Bone marrow (tissue), 2 donors: ENCODE data around the gene MSL2.
"Not testable (repeated sequence)": the region's sequence is repeated elsewhere in the genome, so short reads cannot be mapped to it uniquely, and the experiment has no call there.

ENCODE experiments used
- DNase-seq, 2 donors: peaks; one replicate each; lab custom pipeline; 2025; lab: John Stamatoyannopoulos, UW

Gene MSL2

GRCh38 chr3:136196064-136196400 is at the start of gene MSL2:
Gene MSL2 (minus strand): TSS chr3:136196335. CDS start chr3:136195113, 1,222 bp downstream.
- DNase-seq: peak in 1 of 2 donors; percentile 97

DNA sequence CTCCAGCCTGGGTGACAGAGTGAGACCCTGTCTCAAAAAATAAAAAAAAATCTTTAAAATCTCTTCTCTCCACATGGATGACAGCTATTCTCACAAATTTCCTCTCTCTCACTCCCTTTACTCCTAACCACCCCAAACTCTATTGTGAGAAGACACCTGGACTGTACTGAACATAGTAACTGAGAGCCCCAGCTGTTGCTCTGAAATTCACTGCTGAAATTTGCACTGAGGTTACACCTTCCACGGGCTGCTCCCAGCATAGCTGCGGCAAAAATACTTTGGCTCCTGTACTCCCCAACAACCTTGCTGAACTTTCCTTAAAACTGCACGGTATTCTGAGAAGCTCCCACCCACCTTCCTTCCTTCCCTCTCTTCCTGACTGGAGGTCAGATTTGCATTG is 49.6 kb upstream of the MSL2 start:
- DNase-seq: no peak

- no peak for DNase-seq
Measured at GRCh38 chr3:136239094-136239493, 43.0 kb upstream of the MSL2 start.

GRCh38 chr3:136237961-136238649 is 42.0 kb upstream of the MSL2 start:
- DNase-seq: no peak

DNA sequence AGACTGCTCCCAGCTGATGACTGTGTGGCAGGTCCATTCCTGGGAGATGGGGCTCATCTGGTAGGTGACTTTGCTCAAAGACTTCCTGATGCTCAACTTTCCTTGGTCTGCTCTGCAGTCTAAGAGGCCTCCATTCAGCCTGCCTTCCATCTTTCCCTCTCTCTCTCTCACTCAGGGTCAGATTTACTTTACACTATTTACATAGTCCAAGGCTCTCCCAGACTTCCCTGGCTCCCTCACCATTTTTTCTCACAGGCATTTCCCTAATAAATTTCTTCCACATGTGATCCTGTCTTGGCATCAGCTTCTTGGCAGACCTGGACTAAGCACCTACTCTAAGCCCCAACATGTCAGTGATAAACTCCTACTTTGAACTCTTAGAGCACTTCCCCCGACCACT is 41.0 kb upstream of the MSL2 start:
- DNase-seq: no peak

DNA sequence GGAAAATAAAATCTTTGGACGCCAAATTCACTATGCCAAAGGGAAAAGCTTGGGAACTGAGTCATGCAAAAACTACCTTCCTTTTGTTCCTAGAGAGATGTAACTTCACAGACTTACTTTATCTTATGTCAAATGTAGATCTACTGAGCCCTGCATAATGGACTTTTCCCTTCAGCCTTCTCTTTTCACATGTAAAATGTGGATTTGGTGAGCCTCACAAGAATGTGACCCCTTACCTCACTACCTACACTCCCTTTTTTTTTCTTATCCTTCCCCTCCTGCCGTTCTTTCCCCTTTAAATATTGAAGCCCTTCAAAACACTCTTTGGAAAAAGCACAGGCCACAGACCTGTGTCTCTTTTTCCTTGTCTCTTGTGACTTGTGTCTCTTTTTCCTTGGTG is 40.0 kb upstream of the MSL2 start:
- no peak for DNase-seq

DNA sequence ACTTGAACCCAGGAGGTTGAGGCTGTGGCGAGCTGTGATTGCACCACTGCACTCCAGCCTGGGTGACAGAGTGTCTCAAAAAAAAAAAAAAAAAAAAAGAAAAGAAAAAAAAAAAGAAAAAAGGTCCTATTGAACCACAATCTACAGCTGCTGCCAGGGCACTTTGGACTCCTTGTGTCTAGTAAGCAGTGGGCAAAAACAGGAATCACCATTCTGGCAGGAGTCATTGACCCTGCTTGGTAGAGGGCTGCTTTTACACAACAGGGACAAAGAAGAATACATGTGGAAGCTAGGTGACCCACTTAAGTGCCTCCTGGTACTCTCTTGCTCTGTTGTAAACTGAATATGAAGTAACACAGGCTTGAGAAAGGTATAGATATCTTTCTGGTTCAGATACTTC is 39.4 kb upstream of the MSL2 start:
- no peak for DNase-seq

DNA sequence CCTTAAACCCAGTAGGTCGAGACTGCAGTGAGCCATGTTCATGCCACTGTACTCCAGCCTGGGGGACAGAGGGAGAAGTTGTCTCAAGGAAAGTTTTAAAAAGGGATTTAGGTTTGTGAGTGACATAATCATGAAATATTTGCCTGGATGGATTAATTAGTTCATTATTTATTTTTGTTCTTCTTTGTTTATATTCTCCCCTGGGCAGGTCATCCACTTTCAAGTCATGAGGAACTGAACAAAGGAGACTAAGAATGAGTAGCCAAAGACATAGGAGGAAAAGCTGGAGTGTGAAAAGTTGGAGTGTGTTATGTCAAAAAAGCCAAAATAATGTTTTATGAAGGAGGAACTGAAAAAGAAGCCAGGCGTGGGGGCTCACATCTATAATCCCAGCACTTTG is 36.3 kb upstream of the MSL2 start:
- no peak for DNase-seq

GRCh38 chr3:136222746-136223145 is 26.6 kb upstream of the MSL2 start:
- not testable (repeated sequence) for DNase-seq

GRCh38 chr3:136211547-136211946 is 15.4 kb upstream of the MSL2 start:
- no peak for DNase-seq

DNA sequence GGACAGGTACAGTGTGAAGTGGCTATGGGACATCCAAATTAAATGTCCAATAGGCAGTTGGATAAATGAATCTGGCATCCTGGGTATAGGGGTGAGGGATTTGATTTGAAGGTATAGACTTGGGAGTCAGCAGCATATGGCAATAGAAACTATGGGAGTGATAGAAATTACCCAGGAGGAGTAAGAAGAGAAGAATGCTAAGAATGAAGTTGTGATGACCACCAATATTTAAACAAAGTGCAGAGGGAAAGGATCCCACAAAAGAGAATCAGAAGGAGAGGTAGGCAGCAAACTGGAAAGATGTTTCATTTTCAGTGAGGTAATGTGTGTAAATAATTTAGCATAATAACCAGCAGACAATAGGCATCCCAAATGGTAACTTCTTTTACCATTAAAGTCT is 13.8 kb upstream of the MSL2 start:
- DNase-seq: no peak

DNA sequence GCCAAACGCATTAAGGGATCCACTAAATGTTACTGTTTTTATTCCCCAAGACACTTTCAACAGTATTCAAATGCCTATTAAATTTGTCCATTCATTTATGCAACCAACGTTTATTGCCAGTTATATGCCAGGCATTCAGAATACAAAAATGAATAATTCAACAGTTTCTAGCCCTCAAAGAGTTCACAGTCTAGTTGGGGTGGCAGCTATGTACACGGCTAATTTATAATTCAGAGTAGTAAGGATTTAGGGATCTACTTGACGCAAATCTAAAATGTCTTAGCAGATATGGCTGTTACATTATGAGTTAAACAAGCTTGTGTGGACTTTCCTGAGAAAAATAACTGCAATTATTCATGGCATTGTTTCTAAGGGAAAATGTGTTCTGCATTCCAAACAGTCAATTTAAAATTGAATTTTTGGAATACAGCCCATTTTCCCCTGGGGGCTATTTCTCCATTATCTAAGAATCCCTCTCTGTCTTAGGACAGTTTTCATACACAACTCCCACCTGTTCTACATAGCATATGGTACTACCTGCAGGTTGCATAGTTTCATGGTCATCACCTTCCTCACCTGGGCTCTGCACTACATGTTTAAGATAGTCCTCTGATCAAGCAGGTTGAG is 11.5 kb upstream of the MSL2 start:
- DNase-seq: no peak

GRCh38 chr3:136199219-136199618 is 3.1 kb upstream of the MSL2 start:
- DNase-seq: not testable (repeated sequence)

- DNase-seq: not testable (repeated sequence)
Measured at GRCh38 chr3:136198462-136199078, 2.4 kb upstream of the MSL2 start.

DNA sequence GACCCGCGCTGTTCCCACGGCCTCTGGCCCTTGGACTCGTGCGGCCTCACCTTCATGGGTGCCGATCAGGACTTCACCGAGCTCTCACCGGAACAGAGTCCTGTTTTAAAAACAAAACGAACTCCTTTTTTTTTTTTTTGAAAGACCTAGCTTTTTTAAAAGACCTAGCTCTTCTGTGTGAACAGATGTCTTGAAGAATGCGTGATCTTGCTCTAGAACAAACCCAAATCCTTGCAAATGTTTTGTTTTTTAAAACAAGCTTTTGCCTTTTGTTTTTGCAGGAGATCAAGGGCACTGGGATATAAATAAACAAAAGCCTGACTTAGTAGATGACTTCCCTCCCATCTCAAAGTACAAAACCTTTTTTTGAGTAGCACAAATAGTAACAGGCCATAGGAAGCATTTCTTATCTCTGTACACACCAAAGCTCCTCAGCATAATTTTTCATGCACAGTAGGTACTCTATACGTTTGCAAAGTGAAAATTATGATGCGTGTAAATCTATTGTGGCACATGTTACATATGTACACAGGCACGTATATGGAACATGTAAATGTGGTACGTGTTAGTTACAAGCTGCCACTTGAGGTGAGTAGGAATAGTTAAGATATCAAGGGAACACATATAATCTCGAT is 1.1 kb upstream of the MSL2 start:
- no peak for DNase-seq

DNA sequence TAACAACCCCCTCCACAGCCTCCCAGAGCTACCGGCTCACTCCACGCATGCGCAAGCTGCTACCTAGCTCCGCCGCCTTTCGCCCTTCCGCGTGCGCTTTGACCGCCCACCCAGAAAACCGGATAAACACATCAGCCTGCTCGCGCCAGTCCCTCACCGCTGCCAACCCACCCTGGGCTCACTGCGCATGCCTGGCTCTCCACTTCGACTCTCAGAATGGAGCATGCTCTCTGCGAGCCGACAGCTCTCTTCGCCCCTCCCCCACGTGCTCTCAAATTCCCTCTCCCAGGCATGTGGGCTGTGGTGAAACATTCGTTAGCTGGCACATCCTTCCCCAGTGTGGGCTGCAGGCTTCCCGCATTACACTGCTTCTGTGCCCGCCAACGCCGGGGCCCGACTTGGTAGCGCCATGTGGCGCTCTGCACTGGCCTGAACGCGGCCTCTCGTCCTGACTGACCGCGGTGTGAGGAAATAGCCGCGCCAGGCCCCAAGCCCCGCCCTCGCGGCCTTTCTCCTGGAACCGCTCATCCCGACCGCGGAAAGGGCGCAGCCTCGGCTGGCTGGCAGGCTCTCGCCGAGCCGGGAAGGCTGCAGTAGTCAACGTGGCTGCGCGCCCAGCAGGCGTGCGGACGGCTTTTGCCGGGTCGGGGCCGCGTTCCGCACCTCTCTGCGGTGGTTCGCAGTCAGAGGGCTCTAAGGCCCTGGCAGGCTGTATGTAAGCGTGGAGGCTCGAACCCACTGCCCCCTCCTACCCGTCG is 445 bp upstream of the MSL2 start:
- DNase-seq: peak; percentile 97 to 100

DNA sequence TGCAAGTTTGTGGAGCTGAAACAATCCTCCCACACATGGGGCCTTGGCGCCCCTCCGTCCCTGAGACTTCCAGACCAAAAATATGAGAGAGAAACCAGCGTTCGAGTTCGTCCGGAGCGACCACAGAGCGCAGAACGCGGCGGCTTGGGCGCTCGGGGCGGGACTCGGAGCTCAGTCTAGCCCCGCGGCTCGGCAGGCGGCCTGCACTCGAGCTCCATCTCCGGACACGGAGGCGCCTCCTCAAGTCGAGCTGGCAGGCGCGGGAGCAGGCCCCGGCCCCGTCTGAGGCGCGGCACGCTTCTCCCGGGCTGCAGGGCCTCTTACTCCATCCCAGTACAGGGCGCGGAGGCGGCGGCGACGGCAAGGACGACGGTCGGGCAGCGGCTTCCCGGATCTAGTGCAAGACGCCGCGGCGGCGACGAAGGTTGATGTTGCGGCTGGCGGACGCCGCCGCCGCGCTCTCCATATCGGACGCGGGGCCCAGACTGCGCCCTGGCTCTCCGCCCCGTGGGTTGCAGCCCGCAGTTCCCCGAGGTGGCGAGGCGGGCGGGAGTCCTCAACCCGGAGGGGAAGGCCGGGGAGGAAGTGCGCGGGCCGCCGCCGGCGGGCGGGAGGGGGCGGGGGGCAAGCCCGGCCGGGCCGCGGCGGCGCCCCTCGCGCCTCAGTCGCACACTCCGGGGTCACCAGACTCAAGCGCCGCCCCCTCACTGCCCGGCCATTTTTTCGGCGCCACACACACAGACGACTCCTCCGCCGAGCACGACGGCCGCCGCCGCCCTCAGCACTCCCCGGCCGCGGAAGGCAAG is 674 bp downstream of the MSL2 start:
- peak; percentile 57 to 72 for DNase-seq

- peak in 1 of 2 donors; percentile 22 for DNase-seq
Measured at GRCh38 chr3:136194409-136195257, 1.5 kb downstream of the MSL2 start.

DNA sequence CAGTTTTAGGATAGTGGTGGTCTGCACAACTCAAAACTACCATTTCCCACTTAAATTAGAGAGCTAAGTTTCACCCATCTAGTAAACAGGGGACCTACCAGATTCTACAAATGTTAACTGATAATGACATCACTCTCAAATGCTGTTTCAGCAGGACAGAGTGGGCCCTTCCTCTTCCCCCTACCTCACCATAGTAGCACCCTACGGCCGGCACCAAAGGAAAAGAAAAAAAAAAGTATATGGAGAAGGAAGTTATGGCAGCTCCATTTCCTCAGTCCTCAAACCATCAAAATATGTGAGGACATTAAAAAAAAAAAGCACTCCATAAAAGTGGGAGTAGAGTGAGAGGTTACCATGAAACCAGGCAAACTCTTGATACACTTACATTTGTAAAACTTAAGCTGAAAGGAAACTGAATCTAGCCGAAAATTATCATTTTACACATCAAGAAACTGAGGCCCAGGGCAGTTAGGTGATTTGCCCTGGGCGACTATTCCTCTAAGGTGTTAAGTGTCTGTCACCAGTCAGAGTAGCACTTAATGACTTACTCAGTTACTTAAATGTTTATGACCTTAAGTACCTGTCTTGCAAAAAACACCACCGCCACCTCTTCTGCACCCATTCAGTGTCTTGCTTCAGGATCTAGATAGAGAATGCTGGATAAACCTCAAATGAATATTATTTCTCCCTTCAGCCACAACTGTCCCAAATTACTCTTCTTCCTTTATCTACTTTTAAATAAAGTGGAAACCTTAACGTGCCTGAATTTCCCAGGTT is 2.7 kb downstream of the MSL2 start:
- DNase-seq: no peak

DNA sequence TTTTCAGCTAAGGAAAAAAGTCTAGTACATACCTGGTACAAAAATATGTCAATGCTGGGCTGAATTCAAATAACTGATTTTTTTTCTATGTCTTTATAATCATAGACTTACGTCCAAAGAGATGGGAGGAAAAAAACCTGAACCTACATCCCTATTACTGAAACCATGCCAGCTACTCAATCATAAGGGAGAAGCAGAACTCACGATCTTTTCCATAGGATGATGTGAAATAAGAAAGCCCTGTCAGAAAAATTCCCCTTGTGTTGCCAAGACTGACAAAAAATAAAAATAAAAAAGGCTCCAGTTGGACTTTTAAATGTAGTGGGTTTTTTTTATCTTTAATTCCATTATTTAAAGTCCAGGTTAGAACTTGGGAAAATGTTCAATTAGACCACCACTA is 3.3 kb downstream of the MSL2 start:
- no peak for DNase-seq
